ENCODE measurements around the gene PARD3B. TPM values are rescaled to one million over a fixed set of nuclear protein-coding genes. Genes with fewer than 3 reads are reported as not detected.

Gene PARD3B
- total RNA-seq, 1 donor from 2014 or later = 28.0 TPM

DNA sequence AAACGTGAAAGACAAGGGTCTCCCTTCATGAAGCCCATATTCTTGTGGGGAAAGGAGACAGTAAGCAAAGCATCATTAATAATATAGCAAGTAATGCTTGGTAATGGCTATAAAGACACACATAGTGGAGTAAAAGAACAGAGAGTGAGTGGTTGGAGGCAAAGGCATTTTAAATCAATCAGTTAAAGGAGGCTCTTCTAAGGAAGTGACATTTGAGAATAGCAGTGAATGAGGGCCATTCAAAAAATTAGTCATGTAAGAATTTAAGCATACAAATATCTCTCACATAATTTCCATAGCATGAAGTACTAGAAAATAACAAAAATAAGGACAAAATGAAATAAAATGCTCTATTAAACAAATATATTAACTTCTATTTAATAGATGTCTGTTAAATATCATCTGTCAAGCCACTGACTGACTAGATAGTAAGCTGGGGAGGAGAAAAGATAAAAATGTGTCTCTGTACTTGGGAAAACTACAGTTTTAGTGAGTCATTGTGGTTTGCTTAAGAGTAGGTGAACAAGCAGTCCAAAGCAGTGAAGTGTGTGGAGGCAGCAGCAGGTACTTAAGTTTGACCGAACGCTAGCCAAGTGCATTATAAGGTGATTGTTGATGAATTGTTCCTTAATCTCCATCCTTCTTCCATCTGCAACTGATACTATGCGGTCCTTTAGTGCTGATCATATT lies 160.1 kb downstream of the PARD3B start:
- DNase-seq (ENCODE audit: low spot score) = no peak

- no peak for DNase-seq (ENCODE audit: low spot score)
Observed at GRCh38 chr2:204706939-204707338, 161.7 kb downstream of the PARD3B start.

DNA sequence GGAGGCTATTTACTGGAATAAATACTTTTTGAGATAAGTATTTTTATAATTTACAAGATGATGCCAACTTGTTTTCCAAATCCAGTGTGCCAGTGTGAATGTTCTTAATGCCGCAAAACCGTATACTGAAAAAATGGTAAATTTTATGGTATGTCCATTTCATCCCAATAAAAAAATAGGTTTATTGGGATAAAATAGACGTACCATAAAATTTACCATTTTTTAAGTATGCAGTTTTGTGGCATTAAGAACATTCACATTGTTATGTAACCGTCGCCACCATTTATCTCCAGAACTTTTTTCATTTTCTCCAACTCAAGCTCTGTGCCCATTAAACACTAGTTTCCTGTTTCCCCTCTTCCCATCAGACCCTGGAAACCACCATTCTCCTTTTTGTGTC lies 167.9 kb downstream of the PARD3B start:
- no peak for DNase-seq (ENCODE audit: low spot score)

- no peak for DNase-seq (ENCODE audit: low spot score)
Observed at GRCh38 chr2:204715361-204715760, 170.1 kb downstream of the PARD3B start.

DNA sequence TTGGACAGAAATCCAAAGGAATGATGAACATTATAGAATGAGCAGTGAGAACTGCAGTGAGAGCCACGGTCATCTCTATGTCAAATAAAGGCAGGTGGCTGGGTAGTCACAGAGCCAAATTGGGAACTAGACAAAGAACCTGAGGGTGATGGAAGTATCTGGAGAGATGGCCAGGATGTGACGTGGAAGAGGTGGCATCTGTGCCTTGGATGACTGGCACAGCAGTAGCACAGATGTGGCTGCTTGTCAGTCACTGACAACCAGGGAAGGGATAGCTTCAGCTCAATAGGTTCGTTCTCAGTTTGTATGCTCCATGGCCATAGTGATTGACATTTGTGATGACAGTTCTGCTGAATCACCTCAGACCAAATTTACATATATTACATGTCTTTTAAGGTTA lies 172.3 kb downstream of the PARD3B start:
- DNase-seq (ENCODE audit: low spot score) = no peak

- DNase-seq (ENCODE audit: low spot score) = no peak
Observed at GRCh38 chr2:204718607-204719006, 173.3 kb downstream of the PARD3B start.

- no peak for DNase-seq (ENCODE audit: low spot score)
Observed at GRCh38 chr2:204720874-204721273, 175.6 kb downstream of the PARD3B start.

GRCh38 chr2:204722207-204722606 lies 176.9 kb downstream of the PARD3B start:
- DNase-seq (ENCODE audit: low spot score) = no peak

DNA sequence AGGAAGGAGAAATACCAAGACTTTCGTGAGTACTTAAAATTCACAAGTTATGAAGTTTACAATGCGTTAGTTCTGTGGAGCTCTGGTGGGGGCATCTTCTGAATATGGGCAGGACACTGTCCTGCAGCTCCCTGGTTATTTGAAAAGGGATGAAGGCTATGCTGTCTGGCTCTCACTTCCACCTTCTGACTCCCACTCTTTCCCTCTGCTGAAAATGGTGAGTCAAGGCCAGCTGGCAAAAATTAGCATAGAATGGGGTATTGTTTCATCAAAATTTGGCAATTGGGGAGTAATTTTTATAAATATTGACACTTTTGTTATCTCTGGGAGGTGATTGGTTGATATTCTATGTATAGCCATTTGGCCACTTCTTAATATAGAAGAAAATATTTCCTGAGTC lies 177.4 kb downstream of the PARD3B start:
- DNase-seq (ENCODE audit: low spot score) = no peak

DNA sequence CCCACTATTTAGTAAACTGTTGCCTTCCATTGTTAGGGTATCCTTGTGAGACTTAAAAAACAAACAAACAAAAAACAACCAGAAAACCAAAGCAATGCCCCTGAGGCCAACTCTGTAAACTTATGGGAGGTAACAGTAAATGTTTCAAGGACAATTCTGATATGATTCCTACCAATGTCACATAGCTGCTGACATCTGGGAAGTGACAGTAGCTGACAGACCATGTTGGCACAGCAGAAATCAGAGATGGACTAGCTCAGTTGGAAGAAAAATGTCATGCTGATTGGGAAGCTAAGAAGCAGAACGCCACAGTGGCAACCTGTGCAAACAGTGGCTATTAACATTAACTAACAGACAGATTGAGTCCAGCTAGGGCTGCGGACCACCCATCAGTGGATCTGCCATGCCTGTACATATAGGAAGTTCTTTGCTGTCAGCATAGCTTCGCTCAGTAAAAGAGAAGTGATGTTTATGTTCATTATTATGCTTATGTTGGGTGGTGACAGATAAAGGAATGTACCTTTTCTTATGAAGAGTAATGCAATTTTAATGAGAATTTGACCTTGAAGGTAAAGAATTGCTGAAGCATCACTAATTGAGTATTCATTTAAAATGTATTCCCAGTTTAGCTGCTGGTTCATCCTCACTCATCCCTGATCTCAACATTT lies 180.6 kb downstream of the PARD3B start:
- no peak for DNase-seq (ENCODE audit: low spot score)

- no peak for DNase-seq (ENCODE audit: low spot score)
Observed at GRCh38 chr2:204726831-204727230, 181.6 kb downstream of the PARD3B start.

DNA sequence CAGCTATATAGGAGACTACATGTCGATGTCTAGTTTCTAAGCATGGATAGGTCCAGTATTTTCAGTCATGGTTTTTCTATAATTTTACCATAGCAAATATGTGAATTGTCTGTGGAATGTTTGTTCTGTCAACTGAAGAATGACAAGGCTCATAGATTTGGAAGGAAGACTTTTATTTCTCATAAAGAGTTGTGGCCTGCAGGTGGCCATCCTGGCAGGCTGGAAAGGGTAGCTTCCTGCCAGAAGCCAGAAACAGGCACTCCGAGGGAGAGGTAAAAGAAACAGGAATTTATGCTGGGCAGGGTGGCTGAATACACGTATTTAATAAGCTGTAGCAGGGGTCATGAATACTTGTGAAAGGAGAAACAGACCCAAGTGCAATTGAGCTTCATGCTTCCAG lies 182.1 kb downstream of the PARD3B start:
- no peak for DNase-seq (ENCODE audit: low spot score)

DNA sequence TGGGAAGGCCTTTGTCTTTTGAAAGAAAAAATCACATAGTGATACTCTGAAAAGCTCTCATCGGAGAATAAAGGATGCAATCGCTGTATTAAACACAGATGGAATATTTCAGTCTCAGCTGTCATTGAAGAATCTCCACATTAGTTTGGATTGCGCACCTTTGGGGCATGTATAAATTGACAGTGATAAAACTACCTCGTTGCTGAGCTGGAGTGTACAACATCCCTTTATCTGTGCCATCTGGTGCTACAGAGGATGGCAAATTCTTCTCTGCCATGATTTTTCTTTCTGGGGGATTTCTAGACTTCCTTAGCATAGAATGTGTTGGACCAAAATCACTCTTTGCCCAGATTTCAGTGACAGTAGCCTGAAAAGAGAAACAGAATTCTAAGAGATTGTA lies 185.3 kb downstream of the PARD3B start:
- DNase-seq (ENCODE audit: low spot score) = no peak

DNA sequence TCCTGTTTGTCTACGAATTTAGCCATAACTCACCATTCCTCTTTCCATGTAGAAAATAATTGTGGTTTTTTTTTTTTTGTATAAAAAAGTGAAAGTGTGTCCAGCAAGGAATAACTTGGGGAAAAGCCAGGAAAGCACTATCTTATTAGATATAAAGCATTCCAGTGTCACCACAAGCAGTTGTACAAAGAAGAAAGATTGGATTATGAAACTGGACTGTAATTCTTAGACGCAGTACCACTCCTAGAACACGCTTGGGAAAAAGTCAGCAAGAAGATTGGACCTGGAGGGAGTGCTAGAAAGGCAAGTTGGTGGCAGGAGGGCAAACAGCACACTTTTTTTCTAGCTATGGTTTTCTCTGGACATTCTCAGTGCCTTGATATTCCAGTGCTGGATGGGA lies 186.7 kb downstream of the PARD3B start:
- no peak for DNase-seq (ENCODE audit: low spot score)

DNA sequence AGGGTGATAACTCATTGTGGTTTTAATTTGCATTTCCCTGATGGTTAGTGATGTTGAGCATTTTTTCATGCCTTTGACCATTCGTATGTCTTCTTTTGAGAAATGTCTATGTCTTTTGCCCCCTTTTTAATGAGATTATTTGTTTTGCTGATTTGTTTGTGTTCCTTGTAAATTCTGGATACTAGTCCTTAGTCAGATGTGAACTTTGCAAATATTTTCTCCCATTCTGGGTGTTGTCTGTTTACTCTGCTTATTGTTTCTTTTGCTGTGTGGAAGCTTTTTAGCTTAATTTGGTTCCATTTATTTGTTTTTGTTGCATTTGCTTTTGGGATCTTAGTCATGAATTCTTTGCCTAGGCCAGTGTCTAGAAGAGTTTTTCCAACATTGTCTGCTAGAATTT lies 192.0 kb downstream of the PARD3B start:
- DNase-seq (ENCODE audit: low spot score) = no peak

DNA sequence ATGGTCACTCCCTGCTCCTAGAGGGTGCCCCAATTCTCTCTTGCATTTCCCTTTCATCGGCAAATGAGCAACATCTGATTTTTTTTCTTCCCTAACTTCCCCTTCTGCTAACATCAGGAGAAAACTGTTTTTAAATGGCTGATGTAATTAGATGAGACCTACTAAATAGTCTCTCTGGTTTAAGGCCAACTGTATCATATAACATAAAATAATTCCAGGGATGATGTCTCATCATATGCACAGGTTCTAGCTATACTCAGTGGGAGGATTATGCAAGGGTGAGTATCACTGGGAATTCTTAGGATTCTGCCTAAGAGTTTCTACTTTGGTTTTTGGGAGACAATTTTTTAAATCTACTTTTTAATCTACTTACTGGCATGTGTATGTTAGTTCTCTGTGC lies 193.4 kb downstream of the PARD3B start:
- DNase-seq (ENCODE audit: low spot score) = no peak

DNA sequence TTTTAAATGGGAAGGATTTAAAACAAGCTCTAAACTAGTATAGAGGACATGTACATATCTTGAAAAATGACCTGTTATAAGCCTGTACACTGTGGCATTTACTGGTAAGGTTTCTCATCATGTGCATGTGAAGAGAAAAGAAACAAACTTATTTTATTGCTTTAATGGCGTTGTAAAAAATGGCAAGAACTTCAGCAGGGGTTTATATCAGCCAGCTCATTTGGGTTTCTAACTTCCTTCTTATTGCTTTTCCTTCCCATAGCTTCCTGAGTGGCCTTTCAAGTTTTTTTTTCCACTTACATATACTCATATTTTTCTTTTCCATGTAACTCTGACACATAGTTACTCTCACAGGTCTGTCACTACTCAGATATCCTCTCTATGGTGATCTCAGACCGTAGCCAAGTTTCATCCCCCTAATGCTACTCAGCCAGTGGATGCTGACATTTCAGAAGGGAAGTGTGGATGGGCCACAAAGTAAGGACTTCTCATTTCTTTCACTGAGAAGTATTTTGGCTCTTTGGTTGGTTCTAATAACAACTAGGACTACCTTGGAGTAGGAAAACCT lies 198.2 kb downstream of the PARD3B start:
- no peak for DNase-seq (ENCODE audit: low spot score)

GRCh38 chr2:204744506-204744905 lies 199.2 kb downstream of the PARD3B start:
- no peak for DNase-seq (ENCODE audit: low spot score)

DNA sequence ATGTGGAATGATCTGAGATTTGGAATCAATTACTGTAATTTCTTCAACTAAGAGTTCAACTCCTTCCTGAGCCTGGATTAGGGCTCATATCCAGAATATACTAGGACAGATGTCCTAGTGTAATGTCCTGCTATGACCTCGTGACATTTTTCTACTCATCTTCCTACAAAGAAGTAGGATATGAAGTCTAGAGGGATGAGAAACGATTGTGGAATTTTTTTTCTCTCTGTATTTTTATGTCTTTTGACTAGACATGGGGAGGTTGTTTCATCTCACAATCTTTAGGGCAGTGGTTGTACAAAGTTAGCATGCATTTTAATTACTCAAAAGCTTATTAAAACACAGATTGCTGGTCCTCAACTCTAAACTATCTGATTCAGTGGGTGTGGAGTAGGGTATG lies 203.0 kb downstream of the PARD3B start:
- no peak for DNase-seq (ENCODE audit: low spot score)

- DNase-seq (ENCODE audit: low spot score) = no peak
Observed at GRCh38 chr2:204749319-204749718, 204.0 kb downstream of the PARD3B start.

GRCh38 chr2:204750389-204750788 lies 205.1 kb downstream of the PARD3B start:
- no peak for DNase-seq (ENCODE audit: low spot score)

GRCh38 chr2:204751472-204751871 lies 206.2 kb downstream of the PARD3B start:
- no peak for DNase-seq (ENCODE audit: low spot score)

DNA sequence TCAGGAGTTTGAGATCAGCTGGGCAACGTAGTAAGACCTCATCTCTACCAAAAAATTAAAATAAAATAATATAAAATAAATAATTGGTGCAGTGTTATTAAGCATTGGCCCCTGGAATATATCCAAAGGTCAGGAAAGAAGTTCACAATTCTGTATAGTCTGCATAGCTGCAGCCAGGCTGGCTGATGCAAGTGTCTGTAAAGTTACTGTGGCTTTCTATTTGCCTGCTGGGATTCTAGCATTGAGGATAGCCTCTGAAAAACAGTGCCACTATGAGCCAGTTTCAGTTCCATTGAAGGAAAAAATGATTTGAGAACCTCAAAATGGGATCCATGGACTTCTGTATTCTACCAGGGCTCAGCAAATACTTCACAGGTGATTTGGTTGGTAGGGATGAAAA lies 208.6 kb downstream of the PARD3B start:
- no peak for DNase-seq (ENCODE audit: low spot score)

Data from mucosa of gallbladder (tissue), 1 donor.